HG03196 (cell line): ENCODE measurements around the gene CARD14.

ENCODE experiments used
- ATAC-seq: cut with Tn5 transposase; IDR thresholded peaks from one replicate; pipeline ENCODE4 v1.9.1; 2021; ENCODE audit not compliant: unreplicated experiment

Gene CARD14

GRCh38 chr17:80209765-80210164 is 39.9 kb downstream of the CARD14 start:
- no peak for ATAC-seq

- no peak for ATAC-seq
Measured at GRCh38 chr17:80210348-80211108, 40.7 kb downstream of the CARD14 start.

DNA sequence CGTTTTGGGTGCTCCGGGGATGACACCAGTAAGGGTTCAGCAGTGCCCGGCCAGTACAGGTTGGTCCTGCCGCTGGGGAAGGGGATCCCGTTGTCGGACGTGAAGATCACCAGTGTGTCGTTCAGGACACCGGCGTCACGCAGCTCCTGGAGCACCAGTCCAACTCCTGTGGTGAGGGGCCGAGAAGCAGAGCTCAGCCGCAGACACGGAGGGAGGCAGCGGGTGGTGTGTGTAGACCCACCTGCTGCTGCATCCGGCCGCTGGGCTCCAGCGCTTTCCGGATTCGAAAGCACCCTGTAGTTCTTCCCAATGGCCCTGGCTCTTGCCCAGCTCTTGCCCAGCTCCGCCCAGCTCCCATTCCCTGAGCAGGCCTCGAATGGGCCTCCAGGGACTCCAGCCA is 42.3 kb downstream of the CARD14 start:
- ATAC-seq = no peak

DNA sequence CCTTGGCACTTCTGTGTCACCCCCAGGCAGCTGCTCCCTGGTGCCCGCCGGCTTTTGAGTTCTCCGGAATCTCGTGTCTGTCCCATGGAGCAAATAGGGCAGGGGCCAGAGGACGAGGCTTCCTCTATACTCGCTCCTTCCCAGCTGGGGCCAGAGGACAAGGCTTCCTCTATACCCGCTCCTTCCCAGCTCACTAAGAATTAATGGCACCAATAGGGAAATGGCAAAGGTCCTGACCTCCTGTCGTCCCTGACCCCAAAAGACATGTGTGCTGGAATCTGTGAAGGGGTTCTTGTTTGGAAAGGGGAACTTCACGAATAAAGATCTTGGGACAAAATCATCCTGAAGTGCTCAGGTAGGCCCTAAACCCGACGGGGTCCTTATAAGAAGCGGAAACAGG is 42.7 kb downstream of the CARD14 start:
- no peak for ATAC-seq

DNA sequence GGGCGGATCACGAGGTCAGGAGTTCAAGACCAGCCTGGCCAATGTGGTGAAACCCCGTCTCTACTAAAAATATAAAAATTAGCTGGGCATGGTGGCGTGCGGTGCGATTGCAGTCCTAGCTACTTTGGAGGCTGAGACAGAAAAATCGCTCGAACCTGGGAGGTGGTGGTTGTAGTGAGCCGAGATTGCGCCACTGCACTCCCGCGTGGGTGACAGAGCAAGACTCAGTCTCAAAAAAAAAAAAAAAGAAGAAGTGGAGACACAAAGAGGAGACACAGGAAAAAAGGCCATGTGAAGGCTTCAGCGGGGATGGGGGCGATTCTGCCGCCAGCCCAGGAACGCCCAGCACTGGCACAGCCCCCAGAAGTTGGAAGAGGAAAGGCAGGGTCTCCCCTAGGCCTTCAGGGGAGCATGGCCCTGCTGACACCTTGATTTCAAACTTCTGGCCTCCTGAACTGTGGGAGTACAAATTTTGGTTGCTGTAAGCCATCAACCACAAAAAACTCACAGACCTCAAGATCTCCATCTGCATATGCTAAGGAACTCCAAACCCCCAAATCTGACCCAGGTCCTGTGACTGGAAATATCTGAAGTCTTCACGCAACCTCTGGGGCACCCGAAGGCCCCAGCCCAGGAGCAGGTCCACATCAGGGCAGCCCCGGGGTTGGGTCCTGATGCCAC is 43.3 kb downstream of the CARD14 start:
- no peak for ATAC-seq

DNA sequence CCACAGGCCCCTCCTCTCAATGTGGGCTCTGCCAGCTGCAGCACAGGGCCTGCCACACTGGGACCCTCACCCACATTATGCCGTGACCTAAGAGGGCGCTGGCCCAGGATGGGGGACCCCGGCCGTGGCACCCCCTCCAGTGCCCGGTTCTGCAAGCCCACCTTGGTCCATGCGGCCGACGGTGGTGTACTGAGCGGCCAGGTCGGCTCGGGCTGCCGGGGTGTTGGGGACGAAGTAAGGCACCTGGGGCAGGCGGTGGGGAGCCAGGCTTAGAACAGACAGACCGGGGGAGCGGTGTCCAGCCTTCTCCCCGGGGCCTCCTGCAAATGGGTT is 43.8 kb downstream of the CARD14 start:
- ATAC-seq = no peak

GRCh38 chr17:80214012-80214877 is 44.4 kb downstream of the CARD14 start:
- no peak for ATAC-seq

- ATAC-seq = no peak
Measured at GRCh38 chr17:80214878-80215210, 45.0 kb downstream of the CARD14 start.

DNA sequence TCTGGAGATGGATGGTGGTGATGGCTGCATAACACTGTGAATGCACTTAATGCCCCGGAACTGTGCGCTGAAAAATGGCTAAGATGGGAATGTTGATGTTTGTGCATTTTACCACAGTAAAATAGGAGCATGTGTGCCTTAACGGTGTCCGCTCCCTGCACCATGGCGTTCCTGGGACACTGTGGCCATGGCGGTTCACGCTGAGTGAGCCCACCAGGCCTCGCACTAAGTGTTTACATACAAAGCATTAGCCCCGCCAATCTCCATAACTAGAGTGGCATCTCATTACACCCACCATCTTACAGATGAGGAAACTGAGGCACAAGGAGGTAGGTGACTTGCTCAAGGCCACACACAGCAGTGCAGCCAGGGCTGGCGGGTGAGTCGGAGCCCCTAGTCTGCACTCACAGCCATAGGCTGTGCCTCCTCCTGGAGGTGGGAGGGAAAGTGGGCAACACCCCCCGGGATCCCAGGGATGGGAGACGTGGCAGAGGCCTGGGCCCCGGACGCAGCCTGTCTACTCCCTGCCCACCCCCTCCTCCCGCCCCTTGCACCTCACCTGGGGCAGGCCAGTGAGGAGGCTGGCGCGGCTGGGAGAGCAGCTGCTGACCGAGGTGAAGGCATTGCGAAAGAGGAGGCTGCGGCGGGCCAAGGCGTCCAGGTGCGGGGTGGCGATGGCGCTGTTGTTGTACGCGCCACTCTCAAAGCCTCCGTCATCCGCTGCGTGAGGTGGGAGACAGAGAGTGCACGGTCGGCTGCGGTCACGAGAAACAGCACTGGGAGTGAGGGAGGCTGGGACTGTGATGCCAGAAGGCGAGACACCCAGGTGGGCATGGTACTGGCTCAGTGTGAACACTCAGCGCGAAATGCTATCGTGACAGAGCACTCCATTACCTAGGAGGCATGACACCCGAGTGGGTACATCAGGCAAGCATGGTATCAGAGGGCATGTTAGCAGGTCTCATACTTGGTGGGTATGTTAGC is 46.9 kb downstream of the CARD14 start:
- no peak for ATAC-seq

- no peak for ATAC-seq
Measured at GRCh38 chr17:80217703-80218362, 48.0 kb downstream of the CARD14 start.

GRCh38 chr17:80218391-80218790 is 48.6 kb downstream of the CARD14 start:
- no peak for ATAC-seq

DNA sequence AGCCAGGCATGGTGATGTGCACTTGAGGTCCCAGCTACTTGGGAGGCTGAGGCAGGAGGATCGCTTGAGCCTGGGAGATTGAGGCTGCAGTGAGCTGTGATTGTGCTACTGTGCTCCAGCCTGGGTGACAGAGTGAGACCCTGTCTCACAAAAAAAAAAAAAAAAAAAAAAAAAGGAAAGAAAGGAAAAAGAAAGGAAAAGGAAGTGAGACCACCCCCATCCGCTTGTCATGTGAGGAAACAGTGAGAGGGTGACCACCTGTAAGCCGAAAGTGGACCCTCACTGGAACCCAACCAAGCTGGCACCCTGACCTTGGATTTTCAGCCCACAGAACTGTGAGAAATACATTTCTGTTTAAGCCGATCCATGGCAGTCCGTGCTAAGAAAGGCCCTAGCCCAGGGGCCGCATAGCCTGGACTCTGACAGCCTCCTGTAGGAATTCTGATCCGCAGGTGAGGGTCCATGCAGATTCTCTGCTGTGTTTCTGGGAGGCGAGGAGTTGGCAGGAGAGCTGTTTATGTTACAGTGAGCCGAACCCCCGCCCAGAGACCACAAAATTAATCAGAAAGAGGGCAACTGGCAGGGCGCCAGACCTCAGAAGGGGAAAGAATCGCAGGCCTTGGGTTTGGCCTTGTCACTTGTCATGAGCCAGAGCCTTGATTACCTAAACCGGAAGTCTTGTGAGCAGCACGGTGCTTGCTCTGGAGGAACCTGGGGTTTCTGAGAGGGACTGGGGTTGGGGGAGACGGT is 49.4 kb downstream of the CARD14 start:
- ATAC-seq = peak; percentile 59

DNA sequence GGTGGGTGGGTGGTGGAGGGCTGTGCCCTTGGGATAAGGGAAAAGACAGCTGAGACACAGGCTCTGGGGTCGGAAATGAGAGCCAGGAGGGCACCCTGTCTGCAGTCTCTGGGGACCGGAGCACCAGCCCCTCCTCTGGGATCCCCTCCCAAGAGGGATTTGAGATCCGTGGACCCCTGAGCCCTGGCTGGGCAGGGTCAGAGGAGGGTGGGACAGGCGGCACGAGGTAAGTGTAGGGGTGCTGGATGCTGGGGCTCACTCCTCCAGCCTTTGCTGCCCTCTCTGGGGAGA is 49.9 kb downstream of the CARD14 start:
- ATAC-seq = no peak

DNA sequence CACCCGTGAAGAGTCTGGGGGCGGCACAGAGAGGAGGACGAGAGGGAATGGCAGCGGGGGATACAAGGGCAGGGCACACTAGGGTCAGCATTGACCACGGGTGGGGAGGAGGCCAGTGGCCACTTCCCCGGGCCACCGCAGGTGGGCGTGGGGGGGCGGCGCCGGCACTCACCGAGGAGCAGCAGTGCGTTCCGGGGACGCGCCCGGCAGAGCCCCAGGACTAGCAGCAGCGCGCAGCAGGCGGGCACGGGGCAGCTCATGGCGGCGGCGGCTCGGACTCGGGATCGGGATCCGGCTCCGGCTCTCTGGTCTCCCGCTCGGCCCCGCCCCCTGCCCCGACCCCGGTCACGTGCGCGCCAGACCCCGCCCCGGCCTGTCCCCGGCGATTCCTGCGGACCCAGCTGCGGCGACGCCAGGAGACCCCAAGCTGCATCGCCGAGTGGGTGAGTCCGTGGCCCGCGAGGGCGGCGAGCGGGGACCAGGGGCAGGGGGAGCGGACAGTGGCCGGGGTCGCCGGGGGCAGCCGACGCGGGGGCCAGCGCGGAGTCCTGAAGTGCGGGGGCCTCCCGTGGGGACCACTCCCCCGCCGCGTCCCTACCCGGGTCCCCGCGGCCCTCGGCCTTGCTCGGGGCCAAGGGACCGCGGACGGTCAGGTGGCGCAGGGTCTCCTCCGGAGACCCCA is 50.4 kb downstream of the CARD14 start, which contains the start of the genes SGSH and SLC26A11:
TSS of gene SGSH (minus strand) at position 280 of the 682 bp plus-strand sequence. CDS start at position 260, 20 bp downstream.
TSS of gene SLC26A11 (plus strand) at position 374 of the 682 bp plus-strand sequence. CDS start 1,134 bp downstream, outside the sequence.
- ATAC-seq = no peak

- no peak for ATAC-seq
Measured at GRCh38 chr17:80220736-80221215, 50.9 kb downstream of the CARD14 start.

GRCh38 chr17:80221351-80222105 is 51.7 kb downstream of the CARD14 start:
- ATAC-seq = no peak

- ATAC-seq = no peak
Measured at GRCh38 chr17:80222376-80223141, 52.7 kb downstream of the CARD14 start.
